GM23338 (cell line): ENCODE measurements around the gene NSMCE1.

Experiments used
- EZH2 ChIP-seq: fragments of 200-600 bp; sonication (generic); IDR thresholded peaks from one replicate; pipeline ENCODE4 v1.8.0; 2017; ENCODE audit warnings: antibody characterized with exemption, mild to moderate bottlenecking, low read depth; ENCODE audit not compliant: unreplicated experiment
- JUNB ChIP-seq: IDR thresholded peaks from one replicate; pipeline ENCODE4 v1.6.1; 2016; ENCODE audit warnings: antibody characterized with exemption; ENCODE audit not compliant: unreplicated experiment
- POLR2AphosphoS5 ChIP-seq: IDR thresholded peaks from 2 replicates; pipeline ENCODE4 v1.6.1; 2016; ENCODE audit warnings: antibody characterized with exemption, low read depth
- REST ChIP-seq: IDR thresholded peaks from one replicate; pipeline ENCODE4 v1.6.1; 2018; ENCODE audit warnings: antibody characterized with exemption; ENCODE audit not compliant: unreplicated experiment
- ZNF331 ChIP-seq: fragments of 250-450 bp; sonication (Bioruptor Pico); IDR thresholded peaks from 2 replicates; pipeline ENCODE4 v1.5.0; 2020; ENCODE audit warnings: low read depth, mild to moderate bottlenecking, moderate library complexity
- TF ChIP-seq, protein P1 (sequence below), 2 experiments: fragments of 200-600 bp in 1 of 2; sonication (generic) in 1 of 2; conservative IDR thresholded peaks; 2 replicates each; pipeline versions ENCODE4 v1.5.1 to v1.6.1; 2016 to 2017; ENCODE audit warnings: antibody characterized with exemption in 2 of 2, low read depth in 2 of 2, mild to moderate bottlenecking in 2 of 2, moderate library complexity in 1 of 2

GRCh38 chr16:27230562-27231001, 38.0 kb downstream of the NSMCE1 start:
- TF ChIP-seq, protein P1, sequence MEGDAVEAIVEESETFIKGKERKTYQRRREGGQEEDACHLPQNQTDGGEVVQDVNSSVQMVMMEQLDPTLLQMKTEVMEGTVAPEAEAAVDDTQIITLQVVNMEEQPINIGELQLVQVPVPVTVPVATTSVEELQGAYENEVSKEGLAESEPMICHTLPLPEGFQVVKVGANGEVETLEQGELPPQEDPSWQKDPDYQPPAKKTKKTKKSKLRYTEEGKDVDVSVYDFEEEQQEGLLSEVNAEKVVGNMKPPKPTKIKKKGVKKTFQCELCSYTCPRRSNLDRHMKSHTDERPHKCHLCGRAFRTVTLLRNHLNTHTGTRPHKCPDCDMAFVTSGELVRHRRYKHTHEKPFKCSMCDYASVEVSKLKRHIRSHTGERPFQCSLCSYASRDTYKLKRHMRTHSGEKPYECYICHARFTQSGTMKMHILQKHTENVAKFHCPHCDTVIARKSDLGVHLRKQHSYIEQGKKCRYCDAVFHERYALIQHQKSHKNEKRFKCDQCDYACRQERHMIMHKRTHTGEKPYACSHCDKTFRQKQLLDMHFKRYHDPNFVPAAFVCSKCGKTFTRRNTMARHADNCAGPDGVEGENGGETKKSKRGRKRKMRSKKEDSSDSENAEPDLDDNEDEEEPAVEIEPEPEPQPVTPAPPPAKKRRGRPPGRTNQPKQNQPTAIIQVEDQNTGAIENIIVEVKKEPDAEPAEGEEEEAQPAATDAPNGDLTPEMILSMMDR (conservative IDR thresholded peaks at IDR 0.05; ENCODE audit: low read depth in 2 of 2) = no peak; a peak in 1 of 4 replicates
- TF ChIP-seq EZH2 (no peak), REST (no peak), POLR2AphosphoS5 (no peak), JUNB (no peak), ZNF331 (no peak)
